HG03175 (cell line): ENCODE results near the gene ADAMTS19.

ENCODE experiments used
- ATAC-seq: cut with Tn5 transposase; IDR thresholded peaks from one replicate; pipeline ENCODE4 v1.9.1; 2021; ENCODE audit warnings: mild to moderate bottlenecking, moderate library complexity; ENCODE audit not compliant: unreplicated experiment

ADAMTS19 gene

DNA sequence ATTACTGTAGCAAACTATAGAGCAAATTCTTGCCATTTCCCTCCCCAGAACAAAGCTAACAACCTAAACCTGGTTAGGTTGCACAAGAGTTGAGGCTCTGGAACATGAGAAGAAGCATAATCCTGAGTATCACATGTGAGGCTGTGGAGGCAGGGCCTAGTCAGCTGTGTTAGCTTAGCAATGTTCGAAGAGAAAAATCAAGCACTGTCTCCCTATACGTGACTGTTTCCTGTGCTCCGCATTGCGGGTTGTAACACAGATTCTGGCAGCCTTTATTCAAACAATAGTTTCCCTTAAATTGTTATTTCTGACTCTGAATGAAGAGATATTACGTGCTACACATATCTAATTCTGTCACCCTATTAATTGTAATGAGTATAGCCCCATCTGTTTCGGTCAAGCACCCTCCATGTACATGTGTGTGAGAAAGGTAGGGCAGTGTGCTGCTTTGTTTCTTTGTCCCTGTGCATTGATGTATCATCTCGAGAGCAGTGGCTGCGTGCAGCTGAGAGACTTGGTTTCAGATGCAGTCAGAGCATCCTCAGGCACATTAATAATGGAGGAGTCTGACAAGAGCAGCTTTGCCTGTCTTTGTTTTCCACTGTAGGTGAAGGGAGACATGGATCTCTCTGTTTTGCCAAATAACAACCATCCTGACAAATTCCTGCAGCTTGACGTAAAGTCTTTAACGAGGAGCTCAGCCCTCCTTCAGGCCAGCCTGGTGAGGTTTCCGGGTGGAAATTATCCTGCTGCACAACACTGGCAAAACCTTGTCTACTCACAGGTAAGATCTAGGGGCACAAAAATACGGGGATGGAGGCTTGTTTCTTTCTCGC is 287.7 kb downstream of the ADAMTS19 start, which contains the start of gene MINAR2:
MINAR2 (plus strand) TSS at position 523 of the 836 bp plus-strand sequence; CDS start at position 620, 97 bp downstream.
- ATAC-seq, result no peak

GRCh38 chr5:129748913-129749880 is 289.1 kb downstream of the ADAMTS19 start:
- ATAC-seq, result no peak

- ATAC-seq, result no peak
These were observed 300.7 kb downstream of the ADAMTS19 start for GRCh38 chr5:129760636-129761325.

GRCh38 chr5:129763651-129764050 is 303.6 kb downstream of the ADAMTS19 start:
- ATAC-seq, result no peak

DNA sequence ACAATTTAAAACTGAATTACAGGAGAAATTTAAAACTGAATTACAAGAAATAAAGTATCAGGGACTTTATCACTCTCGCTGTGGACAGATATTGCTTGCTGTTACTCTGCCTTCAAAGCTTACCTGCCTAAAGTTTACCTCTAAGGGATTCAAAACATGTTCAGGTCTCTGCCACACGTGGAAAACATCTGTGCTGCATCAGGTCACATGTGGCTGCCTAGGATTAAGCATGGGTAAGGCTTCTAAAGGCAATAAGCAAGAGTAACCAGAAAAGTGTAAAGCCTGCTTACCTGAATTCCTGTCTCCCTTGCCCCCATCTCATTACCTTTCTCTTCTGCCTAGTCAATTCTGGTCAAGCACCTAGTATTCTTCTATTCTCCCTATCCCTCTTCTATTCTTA is 306.7 kb downstream of the ADAMTS19 start:
- no peak for ATAC-seq

- ATAC-seq, result peak; percentile 92
These were observed 307.9 kb downstream of the ADAMTS19 start for GRCh38 chr5:129767927-129768380.

GRCh38 chr5:129768735-129769134 is 308.6 kb downstream of the ADAMTS19 start:
- ATAC-seq, result no peak

GRCh38 chr5:129770024-129770820 is 310.1 kb downstream of the ADAMTS19 start:
- no peak for ATAC-seq

DNA sequence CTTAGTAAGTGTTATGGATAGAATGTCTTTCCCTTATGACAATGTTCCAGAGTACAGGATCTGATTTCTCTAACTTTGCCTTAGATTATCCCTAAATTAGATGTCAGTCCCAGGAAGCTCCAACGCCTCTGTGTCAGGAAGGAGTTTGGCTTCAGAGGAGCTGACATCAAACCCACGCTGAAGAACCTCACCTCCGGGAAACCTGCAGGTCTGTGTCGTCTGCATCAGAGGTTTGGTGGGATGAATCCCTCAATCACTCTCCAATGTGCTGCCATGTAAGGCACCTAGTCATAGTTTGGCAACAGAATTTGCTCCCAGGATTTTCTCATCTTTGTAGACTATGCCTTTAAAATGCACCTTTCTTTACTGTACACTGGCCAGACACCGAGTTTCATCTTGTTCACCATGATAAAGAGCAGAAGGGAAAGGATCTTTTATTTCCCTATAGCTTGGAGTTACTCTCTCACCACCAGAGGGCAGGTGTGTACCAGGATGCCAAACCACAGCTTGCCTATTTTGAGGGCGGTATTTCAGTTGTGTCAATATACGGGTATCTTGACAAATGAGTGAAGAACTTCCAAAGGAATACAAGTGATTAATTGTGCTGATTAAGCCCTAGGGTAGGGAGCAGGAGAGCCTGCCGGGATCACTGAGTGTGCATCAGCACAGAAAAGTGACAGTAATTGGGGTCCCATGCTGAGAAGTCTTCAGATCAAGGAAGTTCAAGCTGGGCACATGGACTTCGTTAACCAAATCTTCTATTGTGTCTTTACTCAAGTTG is 311.1 kb downstream of the ADAMTS19 start:
- peak; percentile 63 for ATAC-seq

DNA sequence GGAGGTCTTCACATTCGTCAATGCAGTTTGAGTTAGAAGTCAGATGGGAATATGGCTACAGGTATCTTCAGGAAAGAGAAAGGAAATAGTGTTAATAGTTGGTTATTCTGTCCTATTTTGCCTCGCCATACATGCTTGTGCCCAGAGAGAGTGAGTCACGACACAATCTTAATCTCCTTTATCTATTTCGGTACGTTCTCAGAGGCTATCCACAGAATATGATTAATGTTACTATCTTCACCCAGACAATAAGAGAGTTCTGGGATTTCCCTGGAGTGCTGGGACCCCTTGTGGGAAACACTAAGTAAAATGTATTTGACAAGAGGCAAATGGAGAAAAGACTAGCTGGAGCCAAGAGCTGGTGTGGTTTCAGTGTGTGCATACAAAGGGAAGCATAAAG is 313.3 kb downstream of the ADAMTS19 start:
- no peak for ATAC-seq

GRCh38 chr5:129781594-129781993 is 321.5 kb downstream of the ADAMTS19 start:
- no peak for ATAC-seq
